Measurements from ENCODE around the gene INCA1. TPM values are rescaled to one million over a fixed set of nuclear protein-coding genes. Genes with fewer than 3 reads are reported as not detected.
A peak's percentile ranks its signal among the peaks of the same experiment; 100 is the strongest.

The INCA1 gene
- total RNA-seq, 1 donor from 2014 or later = 0.86 TPM

DNA sequence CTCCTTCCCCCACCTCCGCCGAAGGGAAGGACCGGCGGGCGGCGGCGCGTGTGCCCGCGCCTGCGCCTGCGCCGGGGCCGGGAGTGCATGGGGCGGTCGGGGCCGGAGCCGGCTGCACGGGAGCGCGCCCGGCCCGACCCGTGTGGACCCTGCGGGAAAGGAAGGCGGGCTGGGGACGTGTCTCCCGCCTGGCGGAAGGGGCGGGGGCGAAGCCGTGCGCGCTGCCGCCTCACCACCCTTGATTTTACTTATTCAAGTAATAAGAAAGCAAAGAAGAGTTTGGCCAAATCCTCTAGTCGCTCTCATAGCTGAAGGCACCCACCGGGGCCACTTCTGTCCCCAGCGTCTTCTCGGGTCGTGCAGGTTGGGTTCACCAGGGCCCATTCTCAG, 48.4 kb downstream of the INCA1 start:
- TF ChIP-seq, protein P1, sequence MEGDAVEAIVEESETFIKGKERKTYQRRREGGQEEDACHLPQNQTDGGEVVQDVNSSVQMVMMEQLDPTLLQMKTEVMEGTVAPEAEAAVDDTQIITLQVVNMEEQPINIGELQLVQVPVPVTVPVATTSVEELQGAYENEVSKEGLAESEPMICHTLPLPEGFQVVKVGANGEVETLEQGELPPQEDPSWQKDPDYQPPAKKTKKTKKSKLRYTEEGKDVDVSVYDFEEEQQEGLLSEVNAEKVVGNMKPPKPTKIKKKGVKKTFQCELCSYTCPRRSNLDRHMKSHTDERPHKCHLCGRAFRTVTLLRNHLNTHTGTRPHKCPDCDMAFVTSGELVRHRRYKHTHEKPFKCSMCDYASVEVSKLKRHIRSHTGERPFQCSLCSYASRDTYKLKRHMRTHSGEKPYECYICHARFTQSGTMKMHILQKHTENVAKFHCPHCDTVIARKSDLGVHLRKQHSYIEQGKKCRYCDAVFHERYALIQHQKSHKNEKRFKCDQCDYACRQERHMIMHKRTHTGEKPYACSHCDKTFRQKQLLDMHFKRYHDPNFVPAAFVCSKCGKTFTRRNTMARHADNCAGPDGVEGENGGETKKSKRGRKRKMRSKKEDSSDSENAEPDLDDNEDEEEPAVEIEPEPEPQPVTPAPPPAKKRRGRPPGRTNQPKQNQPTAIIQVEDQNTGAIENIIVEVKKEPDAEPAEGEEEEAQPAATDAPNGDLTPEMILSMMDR (conservative IDR thresholded peaks at IDR 0.05) = no peak
- Mint-ChIP-seq H3K36me3 (ENCODE audit: low read depth) (peaks cover 14% of the 10 kb centered on the region), H3K27me3 (ENCODE audit: low read depth) (peaks cover 7% of the 10 kb centered on the region), H3K4me1 (peaks cover 46% of the 10 kb centered on the region), H3K27ac (ENCODE audit: unreplicated experiment) (peak overlapping the region; percentile 12), H3K4me3 (peak overlapping the region; percentile 96), H3K9me3 (no peaks in the 10 kb centered on the region)
- DNase-seq (ENCODE audit: low read depth, low spot score) = peak; percentile 67

DNA sequence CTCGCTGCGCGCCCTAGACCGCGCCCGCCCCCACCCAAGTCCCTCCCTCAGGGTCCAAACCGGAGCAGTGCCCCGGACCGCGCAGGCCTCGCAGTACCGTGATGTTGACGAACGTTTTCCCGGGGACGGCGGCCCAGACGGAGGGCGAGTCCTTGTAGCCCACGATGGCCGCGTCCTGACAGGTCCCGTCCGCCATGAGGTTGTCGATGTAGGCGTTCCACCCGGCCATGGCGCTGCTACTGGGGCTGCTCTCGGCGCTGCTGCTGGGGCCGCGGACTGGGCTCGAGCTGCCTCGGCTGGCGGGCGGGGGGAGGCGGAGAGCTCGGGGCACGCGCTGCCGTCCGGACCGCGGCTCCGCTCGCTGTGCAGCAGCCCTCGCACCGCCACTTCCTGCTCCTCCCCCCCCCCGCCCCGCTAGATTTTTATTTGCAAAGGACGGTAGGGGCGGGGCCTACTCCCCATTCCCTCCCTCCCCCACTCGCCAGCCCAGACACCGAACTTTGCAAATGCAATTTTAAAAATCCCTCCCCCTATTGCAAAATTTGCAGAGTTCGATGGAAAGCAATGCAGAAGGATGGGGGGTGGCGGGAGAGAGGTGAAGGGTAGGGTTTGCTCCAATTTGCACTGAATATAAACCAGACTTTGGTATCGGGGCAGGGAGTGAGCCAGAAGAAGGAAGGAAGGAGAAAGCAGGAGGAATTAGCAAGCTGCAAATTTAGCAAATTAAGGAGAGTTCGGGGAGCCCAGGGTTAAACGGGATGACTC, 49.0 kb downstream of the INCA1 start, which contains the start of gene PFN1:
TSS of gene PFN1 (minus strand) at position 365 of the 765 bp plus-strand sequence. CDS start at position 229, 136 bp downstream.
- H3K4me3 Mint-ChIP-seq = peak within 1 kb of the TSS; percentile 96
- TF ChIP-seq, protein P1 (conservative IDR thresholded peaks at IDR 0.05) = no peak
- H3K9me3 Mint-ChIP-seq = no peaks in the 10 kb centered on the region
- peaks cover 14% of the 10 kb centered on the region for H3K36me3 Mint-ChIP-seq (ENCODE audit: low read depth)
- peak within 1 kb of the TSS; percentile 97 for H3K27ac Mint-ChIP-seq (ENCODE audit: unreplicated experiment)
- H3K27me3 Mint-ChIP-seq (ENCODE audit: low read depth) = peaks cover 7% of the 10 kb centered on the region
- H3K4me1 Mint-ChIP-seq = peaks cover 48% of the 10 kb centered on the region
- peak; percentile 66 for DNase-seq (ENCODE audit: low read depth, low spot score)

DNA sequence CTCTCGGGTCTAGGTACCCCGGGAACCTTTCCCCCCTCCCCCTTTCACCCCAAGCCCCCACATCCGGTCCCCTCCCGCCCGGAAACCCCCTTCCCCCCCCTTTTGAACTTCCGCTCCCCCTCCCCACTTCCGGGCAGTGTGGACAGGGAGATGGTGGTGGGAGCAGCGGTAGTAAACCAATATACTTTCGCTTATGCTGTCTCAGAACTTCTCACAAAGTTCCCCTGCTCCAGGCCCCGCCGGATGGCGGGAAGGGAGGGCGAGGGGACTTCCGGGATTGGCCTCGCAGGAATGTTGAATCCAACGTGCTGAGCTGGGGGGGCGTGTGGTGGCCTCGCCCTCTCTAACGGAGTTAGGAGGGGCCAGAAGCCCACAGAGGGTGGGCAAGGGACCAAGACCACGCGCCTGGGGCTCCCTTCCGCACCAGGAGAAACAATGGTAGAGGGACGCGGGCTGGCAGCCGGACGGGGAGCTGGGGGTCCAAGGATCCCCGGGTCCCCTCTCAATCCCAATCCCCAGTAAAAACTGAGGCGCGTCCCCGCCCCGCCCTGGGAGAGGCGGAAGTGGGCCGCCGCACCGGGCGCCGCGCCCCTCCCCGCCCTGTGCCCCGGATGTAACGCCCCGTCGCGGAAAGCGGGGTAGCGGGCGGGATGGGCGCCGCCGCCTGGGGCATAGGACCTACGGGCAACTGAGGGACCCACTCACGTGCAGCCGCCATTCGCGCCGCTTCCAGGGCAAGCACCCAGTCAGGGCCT, 49.7 kb downstream of the INCA1 start:
- Mint-ChIP-seq H3K4me1 (peaks cover 54% of the 10 kb centered on the region), H3K27ac (ENCODE audit: unreplicated experiment) (peak overlapping the region; percentile 83), H3K36me3 (ENCODE audit: low read depth) (peaks cover 14% of the 10 kb centered on the region), H3K27me3 (ENCODE audit: low read depth) (peaks cover 7% of the 10 kb centered on the region), H3K9me3 (no peaks in the 10 kb centered on the region), H3K4me3 (peak overlapping the region; percentile 96)
- DNase-seq (ENCODE audit: low read depth, low spot score) = peak; percentile 35
- TF ChIP-seq, protein P1 (conservative IDR thresholded peaks at IDR 0.05) = no peak

DNA sequence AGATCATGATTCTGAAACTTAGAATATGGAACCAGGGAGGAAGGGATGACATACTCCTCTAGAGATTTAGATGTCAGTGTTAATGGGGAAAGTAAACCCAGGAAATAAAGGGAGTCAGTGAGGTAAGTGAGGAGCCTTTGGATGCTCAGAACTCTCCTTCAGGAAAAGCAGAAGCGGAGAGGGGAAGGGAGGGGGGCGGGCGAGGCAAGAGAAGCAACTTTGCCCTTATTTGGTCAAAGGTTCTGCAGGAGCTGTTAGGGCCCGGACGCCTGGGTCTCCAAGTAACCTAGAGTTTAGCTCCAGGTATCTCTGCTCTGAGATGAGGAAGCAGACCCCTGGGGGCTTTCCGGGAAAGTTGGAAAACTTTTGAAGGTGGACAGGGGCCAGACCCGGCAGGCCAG, 50.3 kb downstream of the INCA1 start:
- H3K4me1 Mint-ChIP-seq = peaks cover 55% of the 10 kb centered on the region
- H3K36me3 Mint-ChIP-seq (ENCODE audit: low read depth) = peaks cover 14% of the 10 kb centered on the region
- peaks cover 7% of the 10 kb centered on the region for H3K27me3 Mint-ChIP-seq (ENCODE audit: low read depth)
- TF ChIP-seq, protein P1 (conservative IDR thresholded peaks at IDR 0.05) = no peak
- no peak for DNase-seq (ENCODE audit: low read depth, low spot score)
- H3K9me3 Mint-ChIP-seq = no peaks in the 10 kb centered on the region
- H3K27ac Mint-ChIP-seq (ENCODE audit: unreplicated experiment) = peak overlapping the region; percentile 67
- H3K4me3 Mint-ChIP-seq = peak overlapping the region; percentile 96

DNA sequence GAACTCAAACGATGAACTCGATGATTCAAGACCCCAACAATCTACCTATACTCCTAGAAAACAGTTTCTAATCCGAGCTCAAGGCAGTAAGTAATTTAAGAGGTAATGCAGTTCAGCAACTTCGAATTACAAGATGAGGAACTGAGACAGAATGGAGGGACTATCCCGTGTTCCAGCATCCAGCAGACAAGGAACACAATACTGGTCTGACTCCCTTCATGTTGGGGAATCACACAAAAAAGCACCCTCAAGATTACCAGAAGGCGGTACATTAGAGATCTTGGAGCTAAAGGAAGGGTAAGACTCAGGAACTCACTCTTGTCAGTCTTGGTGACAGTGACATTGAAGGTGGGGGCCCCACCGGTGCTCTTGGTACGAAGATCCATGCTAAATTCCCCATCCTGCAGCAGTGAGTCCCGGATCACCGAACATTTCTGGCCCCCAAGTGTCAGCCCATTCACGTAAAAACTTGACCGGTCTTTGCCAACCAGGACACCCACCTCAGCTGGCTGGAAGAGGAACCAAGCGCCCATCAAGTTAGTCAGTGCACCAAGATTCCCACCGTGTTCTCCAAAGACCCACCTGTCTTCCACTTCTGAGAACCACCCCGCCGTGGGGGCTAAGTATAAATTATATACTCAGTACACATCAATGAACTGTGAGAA, 50.9 kb downstream of the INCA1 start:
- peak overlapping the region; percentile 67 for H3K27ac Mint-ChIP-seq (ENCODE audit: unreplicated experiment)
- DNase-seq (ENCODE audit: low read depth, low spot score) = no peak
- no peaks in the 10 kb centered on the region for H3K9me3 Mint-ChIP-seq
- TF ChIP-seq, protein P1 (conservative IDR thresholded peaks at IDR 0.05) = no peak
- H3K4me3 Mint-ChIP-seq = peak overlapping the region; percentile 96
- peaks cover 17% of the 10 kb centered on the region for H3K36me3 Mint-ChIP-seq (ENCODE audit: low read depth)
- peaks cover 56% of the 10 kb centered on the region for H3K4me1 Mint-ChIP-seq
- peaks cover 7% of the 10 kb centered on the region for H3K27me3 Mint-ChIP-seq (ENCODE audit: low read depth)

Measured in neural crest cell (in vitro differentiated cells).